ENCODE measurements around the gene CSNK2A3.

GRCh38 chr11:11320825-11321224 is 32.2 kb downstream of the CSNK2A3 start:
- TF ChIP-seq FOXJ3 (CRISPR knock-in tag; IDR thresholded peaks at IDR 0.05; ENCODE audit: borderline replicate concordance) (no peak), CTCF (IDR thresholded peaks at IDR 0.05) (no peak), TCF7 (CRISPR knock-in tag; IDR thresholded peaks at IDR 0.05; ENCODE audit: low read depth) (no peak), ZNF232 (CRISPR knock-in tag; IDR thresholded peaks at IDR 0.05) (no peak), GABPB1 (CRISPR knock-in tag; IDR thresholded peaks at IDR 0.05) (no peak), MLX (CRISPR knock-in tag; IDR thresholded peaks at IDR 0.05) (no peak), NR2C2 (CRISPR knock-in tag; IDR thresholded peaks at IDR 0.05) (no peak), MAX (CRISPR knock-in tag; IDR thresholded peaks at IDR 0.05) (no peak), FOXK1 (CRISPR knock-in tag; IDR thresholded peaks at IDR 0.05) (no peak)
- TF ChIP-seq, protein P1, sequence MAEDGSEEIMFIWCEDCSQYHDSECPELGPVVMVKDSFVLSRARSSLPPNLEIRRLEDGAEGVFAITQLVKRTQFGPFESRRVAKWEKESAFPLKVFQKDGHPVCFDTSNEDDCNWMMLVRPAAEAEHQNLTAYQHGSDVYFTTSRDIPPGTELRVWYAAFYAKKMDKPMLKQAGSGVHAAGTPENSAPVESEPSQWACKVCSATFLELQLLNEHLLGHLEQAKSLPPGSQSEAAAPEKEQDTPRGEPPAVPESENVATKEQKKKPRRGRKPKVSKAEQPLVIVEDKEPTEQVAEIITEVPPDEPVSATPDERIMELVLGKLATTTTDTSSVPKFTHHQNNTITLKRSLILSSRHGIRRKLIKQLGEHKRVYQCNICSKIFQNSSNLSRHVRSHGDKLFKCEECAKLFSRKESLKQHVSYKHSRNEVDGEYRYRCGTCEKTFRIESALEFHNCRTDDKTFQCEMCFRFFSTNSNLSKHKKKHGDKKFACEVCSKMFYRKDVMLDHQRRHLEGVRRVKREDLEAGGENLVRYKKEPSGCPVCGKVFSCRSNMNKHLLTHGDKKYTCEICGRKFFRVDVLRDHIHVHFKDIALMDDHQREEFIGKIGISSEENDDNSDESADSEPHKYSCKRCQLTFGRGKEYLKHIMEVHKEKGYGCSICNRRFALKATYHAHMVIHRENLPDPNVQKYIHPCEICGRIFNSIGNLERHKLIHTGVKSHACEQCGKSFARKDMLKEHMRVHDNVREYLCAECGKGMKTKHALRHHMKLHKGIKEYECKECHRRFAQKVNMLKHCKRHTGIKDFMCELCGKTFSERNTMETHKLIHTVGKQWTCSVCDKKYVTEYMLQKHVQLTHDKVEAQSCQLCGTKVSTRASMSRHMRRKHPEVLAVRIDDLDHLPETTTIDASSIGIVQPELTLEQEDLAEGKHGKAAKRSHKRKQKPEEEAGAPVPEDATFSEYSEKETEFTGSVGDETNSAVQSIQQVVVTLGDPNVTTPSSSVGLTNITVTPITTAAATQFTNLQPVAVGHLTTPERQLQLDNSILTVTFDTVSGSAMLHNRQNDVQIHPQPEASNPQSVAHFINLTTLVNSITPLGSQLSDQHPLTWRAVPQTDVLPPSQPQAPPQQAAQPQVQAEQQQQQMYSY (CRISPR knock-in tag; IDR thresholded peaks at IDR 0.05) = no peak
- TF ChIP-seq, protein P2, sequence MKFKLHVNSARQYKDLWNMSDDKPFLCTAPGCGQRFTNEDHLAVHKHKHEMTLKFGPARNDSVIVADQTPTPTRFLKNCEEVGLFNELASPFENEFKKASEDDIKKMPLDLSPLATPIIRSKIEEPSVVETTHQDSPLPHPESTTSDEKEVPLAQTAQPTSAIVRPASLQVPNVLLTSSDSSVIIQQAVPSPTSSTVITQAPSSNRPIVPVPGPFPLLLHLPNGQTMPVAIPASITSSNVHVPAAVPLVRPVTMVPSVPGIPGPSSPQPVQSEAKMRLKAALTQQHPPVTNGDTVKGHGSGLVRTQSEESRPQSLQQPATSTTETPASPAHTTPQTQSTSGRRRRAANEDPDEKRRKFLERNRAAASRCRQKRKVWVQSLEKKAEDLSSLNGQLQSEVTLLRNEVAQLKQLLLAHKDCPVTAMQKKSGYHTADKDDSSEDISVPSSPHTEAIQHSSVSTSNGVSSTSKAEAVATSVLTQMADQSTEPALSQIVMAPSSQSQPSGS (CRISPR knock-in tag; IDR thresholded peaks at IDR 0.05; ENCODE audit: borderline replicate concordance, low read depth) = no peak
